CD4-positive, CD25-positive, alpha-beta regulatory T cell (primary cell): Measurements from ENCODE around the gene PAQR5. TPM values are rescaled to one million over a fixed set of nuclear protein-coding genes. Genes with fewer than 3 reads are reported as not detected.

Experiments
- ATAC-seq, 2 donors: fragments of 150-1000 bp; cut with Tn5 transposase; one replicate each; pipeline ENCODE4 v1.10.0; 2021; ENCODE audit warnings: low read depth in 2 of 2, moderate number of reproducible peaks in 2 of 2, moderate library complexity in 1 of 2
- DNase-seq, 3 donors: peaks; one replicate each; pipeline versions ENCODE4 v3.0.0 to v3.0.0-alpha.2; 2012 to 2022; ENCODE audit warnings: mixed read lengths in 1 of 3
- H3K27ac ChIP-seq: one replicate; pipeline ENCODE4 v1.7.0; 2013; ENCODE audit warnings: mild to moderate bottlenecking, low read length; ENCODE audit not compliant: insufficient read depth, poor library complexity, severe bottlenecking
- H3K27me3 ChIP-seq: one replicate; pipeline ENCODE4 v1.7.0; 2013; ENCODE audit warnings: low read length; ENCODE audit not compliant: control insufficient read depth, insufficient read depth
- H3K36me3 ChIP-seq: one replicate; pipeline ENCODE4 v1.7.0; 2013; ENCODE audit warnings: mild to moderate bottlenecking, low read length, moderate library complexity; ENCODE audit not compliant: control insufficient read depth, insufficient read depth
- H3K4me1 ChIP-seq: 2 replicates; pipeline ENCODE4 v1.7.0; 2013; ENCODE audit warnings: mild to moderate bottlenecking, low read length; ENCODE audit not compliant: insufficient read depth, control insufficient read depth, poor library complexity, severe bottlenecking
- H3K4me3 ChIP-seq: one replicate; pipeline ENCODE4 v1.7.0; 2013; ENCODE audit warnings: low read depth, mild to moderate bottlenecking, low read length, moderate library complexity
- H3K9me3 ChIP-seq, 2 experiments: 1 replicate in 1 of 2; 2 replicates in 1 of 2; pipeline ENCODE4 v1.7.0; 2013; ENCODE audit warnings: low read length in 2 of 2, mild to moderate bottlenecking in 1 of 2, moderate library complexity in 1 of 2; ENCODE audit not compliant: control insufficient read depth in 2 of 2
- H3K27ac Mint-ChIP-seq, 3 donors: one replicate each; pipeline ENCODE4 v1.8.0; 2020 to 2022; ENCODE audit warnings: mild to moderate bottlenecking in 3 of 3, mixed read lengths in 3 of 3, moderate library complexity in 2 of 3
- H3K27me3 Mint-ChIP-seq: one replicate; pipeline ENCODE4 v1.8.0; 2022; ENCODE audit warnings: mild to moderate bottlenecking, mixed read lengths
- H3K36me3 Mint-ChIP-seq: one replicate; pipeline ENCODE4 v1.8.0; 2020; ENCODE audit warnings: mixed read lengths
- H3K4me1 Mint-ChIP-seq, 4 donors: one replicate each; pipeline ENCODE4 v1.8.0; 2020 to 2022; ENCODE audit warnings: mixed read lengths in 4 of 4, mild to moderate bottlenecking in 1 of 4
- H3K4me3 Mint-ChIP-seq, 4 donors: one replicate each; pipeline ENCODE4 v1.8.0; 2020 to 2022; ENCODE audit warnings: mild to moderate bottlenecking in 4 of 4, mixed read lengths in 4 of 4, moderate library complexity in 3 of 4
- H3K9me3 Mint-ChIP-seq, 7 donors: one replicate each; pipeline ENCODE4 v1.8.0; 2020 to 2022; ENCODE audit warnings: mixed read lengths in 7 of 7, mild to moderate bottlenecking in 3 of 7, moderate library complexity in 2 of 7
- polyA plus RNA-seq, 4 donors: library from polyadenylated mRNA; unstranded; fragments of 300-500 nt; fragmentation: Illumina TruSeq; gene quantifications; one replicate each; pipeline ENCODE4 v1.2.3, GENCODE V29; 2021
- total RNA-seq: library from RNA; stranded (reverse); gene quantifications from one replicate; pipeline ENCODE4 v1.2.3, GENCODE V29; 2022

PAQR5 gene
- total and polyA plus RNA-seq, 5 donors from 2014 or later = not detected

DNA sequence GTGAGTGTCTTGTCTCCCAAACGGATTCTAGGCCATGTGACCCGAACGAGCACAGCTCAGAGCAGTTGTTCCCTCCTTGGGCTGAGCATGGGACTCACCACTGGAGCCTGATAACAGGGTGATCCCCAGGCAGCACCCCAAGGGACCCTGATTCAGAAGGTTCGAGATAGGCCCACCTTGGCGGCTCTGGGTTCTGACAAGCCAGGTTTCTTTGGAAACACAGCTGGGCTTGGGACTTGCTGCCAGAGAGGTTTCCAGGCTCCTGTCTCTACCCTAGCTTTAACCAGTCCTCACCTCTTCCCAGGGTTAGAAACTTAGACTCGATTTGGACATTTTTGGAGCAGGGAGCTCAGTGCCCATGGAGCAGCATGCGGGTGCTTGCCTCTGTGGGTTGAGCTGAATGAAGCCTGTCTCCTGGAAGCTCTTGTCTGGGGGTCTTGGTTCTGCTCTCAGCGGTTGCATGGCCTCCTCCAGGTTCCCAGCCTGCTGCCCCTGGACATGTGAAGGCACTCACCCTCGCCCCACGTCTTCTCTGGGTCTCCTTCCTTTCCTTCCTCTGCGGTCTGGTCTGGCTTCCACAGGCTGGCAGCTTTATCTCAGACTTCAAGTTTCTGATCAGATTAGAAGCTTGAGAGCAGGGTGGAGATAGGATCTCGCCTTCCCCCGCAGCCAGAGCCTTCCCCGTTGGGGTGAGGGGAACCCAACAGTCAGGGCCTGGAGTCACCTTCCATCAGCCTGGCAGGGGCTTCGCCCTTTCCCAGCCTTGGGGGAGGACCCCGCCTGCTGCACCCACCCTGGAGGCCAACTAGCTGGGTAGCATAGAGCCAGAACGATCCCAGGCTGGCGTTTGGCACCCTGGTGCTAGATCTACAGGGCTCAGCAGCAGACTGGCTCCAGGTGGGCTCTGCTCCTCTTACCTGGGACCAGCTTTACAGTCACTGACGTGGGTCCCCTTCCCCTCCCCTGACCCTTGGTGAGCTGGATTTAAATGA lies 21.0 kb downstream of the PAQR5 start:
- Histone ChIP-seq H3K4me3 (no peak overlapping the region), H3K27ac (no peak overlapping the region), H3K36me3 (no peaks in the 10 kb centered on the region), H3K9me3 (no peaks in the 10 kb centered on the region), H3K27me3 (no peaks in the 10 kb centered on the region), H3K4me1 (no peaks in the 10 kb centered on the region)
- Mint-ChIP-seq H3K27me3 (peaks cover 16% of the 10 kb centered on the region), H3K27ac (no peak overlapping the region), H3K4me3 (no peak overlapping the region), H3K4me1 (no peaks in the 10 kb centered on the region), H3K36me3 (peaks cover 3% of the 10 kb centered on the region), H3K9me3 (peaks cover 0 to 1% (median 0%) of the 10 kb centered on the region in 7 donors)
- DNase-seq (no peak), ATAC-seq (no peak)

DNA sequence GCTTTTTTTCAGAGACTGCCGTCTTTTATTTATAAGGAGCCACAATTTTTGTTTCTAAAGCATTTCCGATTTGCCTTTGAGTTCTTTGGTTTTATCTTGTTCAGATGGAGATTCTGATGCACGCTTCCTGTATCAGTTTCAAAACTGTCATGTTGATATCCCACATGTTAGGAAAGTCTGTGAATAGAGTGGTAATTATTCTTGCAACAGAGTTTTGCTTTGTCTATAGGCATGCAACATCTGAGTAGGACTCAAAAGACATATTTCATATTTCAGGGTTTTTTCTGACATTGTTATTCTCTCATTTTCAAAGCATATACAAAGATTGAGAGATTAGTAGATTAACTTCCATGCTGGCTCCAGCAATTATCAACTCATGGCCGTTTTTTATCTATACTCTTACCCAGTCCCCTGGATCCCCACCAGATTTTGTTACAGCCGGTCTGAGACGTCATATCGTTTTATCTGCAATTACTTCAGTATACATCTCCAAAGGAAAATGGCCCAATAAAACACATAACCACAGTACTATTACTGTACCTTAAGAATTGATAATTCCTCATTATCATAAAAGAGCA lies 22.4 kb downstream of the PAQR5 start:
- peaks cover 0 to 1% (median 0%) of the 10 kb centered on the region in 7 donors for H3K9me3 Mint-ChIP-seq
- no peaks in the 10 kb centered on the region for H3K4me1 Mint-ChIP-seq
- Histone ChIP-seq H3K27me3 (no peaks in the 10 kb centered on the region), H3K9me3 (no peaks in the 10 kb centered on the region), H3K36me3 (no peaks in the 10 kb centered on the region), H3K4me3 (no peak overlapping the region), H3K27ac (no peak overlapping the region), H3K4me1 (no peaks in the 10 kb centered on the region)
- no peaks in the 10 kb centered on the region for H3K36me3 Mint-ChIP-seq
- peaks cover 9% of the 10 kb centered on the region for H3K27me3 Mint-ChIP-seq
- no peak for DNase-seq
- H3K4me3 Mint-ChIP-seq = no peak overlapping the region
- H3K27ac Mint-ChIP-seq = no peak overlapping the region
- no peak for ATAC-seq

DNA sequence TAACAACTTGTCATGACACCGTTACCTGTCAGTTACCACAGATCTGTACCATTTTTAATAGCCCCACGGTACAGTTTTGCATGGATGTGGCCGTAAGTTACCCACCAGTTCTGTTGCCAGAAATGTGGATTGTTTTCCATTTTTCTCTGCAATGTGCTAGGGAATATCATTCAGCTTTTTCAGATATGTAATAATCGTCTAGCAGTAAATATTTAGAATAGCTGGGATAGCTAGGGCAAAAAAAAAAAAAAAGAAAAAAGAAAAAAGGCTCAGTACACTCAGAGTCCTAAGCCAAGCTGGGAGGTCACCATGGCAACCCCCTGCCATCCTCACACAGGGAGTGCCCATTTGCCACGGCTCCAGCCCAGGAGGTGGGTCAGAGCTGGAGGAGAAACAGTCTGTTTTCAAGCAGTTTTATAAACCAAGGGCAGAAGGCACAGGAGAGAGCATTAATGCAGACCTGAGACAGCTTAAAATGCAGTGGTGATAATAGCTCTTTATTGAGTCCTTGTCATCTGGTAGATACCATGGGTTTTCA lies 25.2 kb downstream of the PAQR5 start:
- ATAC-seq = no peak
- Histone ChIP-seq H3K9me3 (no peaks in the 10 kb centered on the region), H3K4me3 (no peak overlapping the region), H3K27me3 (no peaks in the 10 kb centered on the region), H3K27ac (no peak overlapping the region), H3K4me1 (no peaks in the 10 kb centered on the region), H3K36me3 (no peaks in the 10 kb centered on the region)
- no peaks in the 10 kb centered on the region for H3K4me1 Mint-ChIP-seq
- DNase-seq = no peak
- peaks cover 4% of the 10 kb centered on the region for H3K36me3 Mint-ChIP-seq
- H3K9me3 Mint-ChIP-seq = no peaks in the 10 kb centered on the region
- no peak overlapping the region for H3K27ac Mint-ChIP-seq
- H3K27me3 Mint-ChIP-seq = peaks cover 15% of the 10 kb centered on the region
- no peak overlapping the region for H3K4me3 Mint-ChIP-seq

DNA sequence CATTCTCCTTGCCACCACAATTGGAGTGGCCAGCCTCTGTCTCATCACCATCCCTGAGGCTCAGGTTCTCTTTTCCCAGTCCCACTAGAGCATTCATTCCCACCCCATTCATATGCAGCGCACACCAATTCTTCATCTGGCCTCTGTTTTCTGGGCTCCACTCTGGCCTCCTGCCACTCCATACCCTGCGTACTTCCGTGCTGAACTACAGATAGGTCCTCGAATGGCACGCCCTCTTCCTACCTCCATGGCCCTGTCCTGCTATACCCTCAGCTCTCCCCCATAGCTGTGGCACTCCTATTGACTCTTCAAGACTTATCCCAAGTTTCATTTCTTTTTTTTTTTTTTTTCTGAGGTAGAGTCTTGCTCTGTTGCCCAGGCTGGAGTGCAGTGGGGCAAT lies 25.9 kb downstream of the PAQR5 start:
- Mint-ChIP-seq H3K4me3 (no peak overlapping the region), H3K27me3 (peaks cover 15% of the 10 kb centered on the region)

DNA sequence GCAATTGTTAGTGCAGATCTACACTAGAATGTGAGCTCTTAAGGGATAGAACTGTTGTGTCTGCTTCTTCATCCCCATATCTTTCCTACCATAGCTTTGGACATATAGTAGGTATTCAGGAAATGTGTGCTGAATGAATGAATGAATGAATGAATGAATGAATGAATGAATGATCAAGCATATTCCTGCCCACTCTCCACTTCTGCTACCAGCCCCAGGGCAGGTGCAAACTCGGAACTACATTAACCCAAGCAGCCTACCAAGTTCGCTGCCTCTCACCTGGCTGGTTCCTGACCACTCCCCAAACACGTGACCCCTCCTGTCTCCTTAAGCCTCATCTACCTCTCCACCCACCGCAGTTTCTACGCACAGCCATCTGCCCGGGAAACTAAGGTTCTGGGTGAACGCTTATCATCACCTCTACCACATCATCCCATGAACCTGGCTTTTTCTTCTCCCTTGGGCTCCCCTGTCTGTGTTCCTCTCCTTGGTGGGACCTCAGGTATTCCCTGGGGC lies 26.8 kb downstream of the PAQR5 start:
- no peaks in the 10 kb centered on the region for H3K27me3 ChIP-seq
- no peaks in the 10 kb centered on the region for H3K4me1 ChIP-seq
- Mint-ChIP-seq H3K27me3 (peaks cover 17% of the 10 kb centered on the region), H3K9me3 (no peaks in the 10 kb centered on the region), H3K36me3 (peaks cover 4% of the 10 kb centered on the region), H3K4me3 (no peak overlapping the region), H3K27ac (no peak overlapping the region), H3K4me1 (no peaks in the 10 kb centered on the region)
- DNase-seq (no peak), ATAC-seq (no peak)
- no peaks in the 10 kb centered on the region for H3K36me3 ChIP-seq
- H3K4me3 ChIP-seq = no peak overlapping the region
- no peak overlapping the region for H3K27ac ChIP-seq
- H3K9me3 ChIP-seq = no peaks in the 10 kb centered on the region

More for the DNA sequence above, 25.9 kb downstream of the PAQR5 start:
- no peak overlapping the region for H3K4me3 ChIP-seq
- Mint-ChIP-seq H3K9me3 (no peaks in the 10 kb centered on the region), H3K4me1 (no peaks in the 10 kb centered on the region), H3K27ac (peak overlapping the region in 1 of 3 donors; percentile 87), H3K36me3 (peaks cover 4% of the 10 kb centered on the region)
- H3K27ac ChIP-seq = no peak overlapping the region
- no peak for DNase-seq
- no peak for ATAC-seq
- no peaks in the 10 kb centered on the region for H3K4me1 ChIP-seq
- no peaks in the 10 kb centered on the region for H3K9me3 ChIP-seq
- no peaks in the 10 kb centered on the region for H3K27me3 ChIP-seq
- no peaks in the 10 kb centered on the region for H3K36me3 ChIP-seq

DNA sequence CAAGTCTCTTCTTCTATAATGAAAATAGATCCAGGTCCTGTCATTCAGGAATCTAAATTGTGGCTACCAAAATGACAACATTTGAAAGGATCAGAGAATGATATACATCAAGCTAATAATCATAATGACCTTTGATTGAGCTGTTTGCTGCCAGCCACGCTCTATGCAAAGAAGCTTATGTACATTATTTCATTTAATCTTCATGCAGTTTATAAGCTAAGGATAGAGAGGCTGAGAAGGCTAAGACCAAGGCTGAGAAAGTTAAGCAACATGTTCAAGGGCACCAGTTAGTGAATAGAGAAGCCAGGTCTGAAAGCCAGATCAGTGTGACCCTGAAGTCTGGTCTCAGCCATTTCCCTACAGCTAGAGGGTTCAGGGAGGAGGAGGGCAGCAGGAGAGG lies 29.4 kb downstream of the PAQR5 start:
- Histone ChIP-seq H3K36me3 (no peaks in the 10 kb centered on the region), H3K27me3 (no peaks in the 10 kb centered on the region), H3K4me3 (no peak overlapping the region), H3K9me3 (no peaks in the 10 kb centered on the region), H3K4me1 (no peaks in the 10 kb centered on the region), H3K27ac (no peak overlapping the region)
- H3K27ac Mint-ChIP-seq = no peak overlapping the region
- peaks cover 19% of the 10 kb centered on the region for H3K27me3 Mint-ChIP-seq
- DNase-seq (no peak), ATAC-seq (no peak)
- no peaks in the 10 kb centered on the region for H3K4me1 Mint-ChIP-seq
- peaks cover 4% of the 10 kb centered on the region for H3K36me3 Mint-ChIP-seq
- no peaks in the 10 kb centered on the region for H3K9me3 Mint-ChIP-seq
- no peak overlapping the region for H3K4me3 Mint-ChIP-seq

DNA sequence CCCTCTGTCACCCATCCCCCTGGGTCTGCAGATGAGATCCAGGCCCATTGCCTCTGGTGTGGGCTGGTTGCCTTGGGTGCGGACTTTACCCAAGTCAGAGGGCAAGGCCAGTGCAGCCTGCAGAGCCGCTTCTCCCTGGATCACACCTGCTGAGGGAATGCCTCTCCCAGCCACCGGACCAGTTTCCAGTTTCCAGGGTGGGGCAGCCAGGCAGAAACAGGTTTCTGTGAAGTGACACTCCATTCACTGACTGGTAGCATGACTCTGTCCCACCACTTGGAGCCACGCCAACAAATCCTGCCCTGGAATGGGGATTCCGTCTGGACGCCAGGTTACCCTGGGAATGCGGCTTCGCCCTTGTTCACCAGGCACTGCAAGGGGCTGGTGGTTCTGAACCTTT lies 30.0 kb downstream of the PAQR5 start:
- no peak overlapping the region for H3K27ac ChIP-seq

More for the DNA sequence above, 30.0 kb downstream of the PAQR5 start:
- ATAC-seq (no peak), DNase-seq (no peak)
- Mint-ChIP-seq H3K27ac (no peak overlapping the region), H3K27me3 (peaks cover 25% of the 10 kb centered on the region), H3K9me3 (no peaks in the 10 kb centered on the region), H3K4me3 (no peak overlapping the region), H3K36me3 (peaks cover 4% of the 10 kb centered on the region), H3K4me1 (no peaks in the 10 kb centered on the region)
- Histone ChIP-seq H3K9me3 (no peaks in the 10 kb centered on the region), H3K36me3 (no peaks in the 10 kb centered on the region), H3K4me1 (no peaks in the 10 kb centered on the region), H3K27me3 (no peaks in the 10 kb centered on the region), H3K4me3 (no peak overlapping the region)
